ENCODE data around the gene KRTCAP3. TPM values are rescaled to one million over a fixed set of nuclear protein-coding genes. Genes with fewer than 3 reads are reported as not detected.

Gene KRTCAP3
- total RNA-seq, 4 donors from 2014 or later, result 3.6 to 18.1 TPM; not detected in 2

DNA sequence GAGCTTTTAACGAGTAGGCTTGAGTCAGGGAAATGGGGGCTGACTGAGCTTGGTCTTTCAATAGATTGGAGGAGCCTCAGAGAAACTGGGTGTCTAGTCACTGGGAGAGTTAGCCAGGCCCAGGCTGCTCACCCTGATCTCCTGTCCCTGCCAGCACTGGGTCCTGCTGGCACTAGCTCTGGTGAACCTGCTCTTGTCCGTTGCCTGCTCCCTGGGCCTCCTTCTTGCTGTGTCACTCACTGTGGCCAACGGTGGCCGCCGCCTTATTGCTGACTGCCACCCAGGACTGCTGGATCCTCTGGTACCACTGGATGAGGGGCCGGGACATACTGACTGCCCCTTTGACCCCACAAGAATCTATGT lies 720 bp downstream of the KRTCAP3 start:
- Histone ChIP-seq H3K36me3 (peaks cover 3 to 93% (median 27%) of the 10 kb centered on the region in 3 donors), H3K27me3 (no peaks in the 10 kb centered on the region), H3K9me3 (no peaks in the 10 kb centered on the region), H3K27ac (peak overlapping the region in 2 of 4 donors; percentile 53 to 73), H3K4me1 (peaks cover 0 to 14% (median 0%) of the 10 kb centered on the region in 4 donors), H3K4me3 (peak overlapping the region in 1 of 4 donors; percentile 32)
- DNase-seq (ENCODE audit: low spot score in 2 of 2), result no peak
- TF ChIP-seq, protein P1, sequence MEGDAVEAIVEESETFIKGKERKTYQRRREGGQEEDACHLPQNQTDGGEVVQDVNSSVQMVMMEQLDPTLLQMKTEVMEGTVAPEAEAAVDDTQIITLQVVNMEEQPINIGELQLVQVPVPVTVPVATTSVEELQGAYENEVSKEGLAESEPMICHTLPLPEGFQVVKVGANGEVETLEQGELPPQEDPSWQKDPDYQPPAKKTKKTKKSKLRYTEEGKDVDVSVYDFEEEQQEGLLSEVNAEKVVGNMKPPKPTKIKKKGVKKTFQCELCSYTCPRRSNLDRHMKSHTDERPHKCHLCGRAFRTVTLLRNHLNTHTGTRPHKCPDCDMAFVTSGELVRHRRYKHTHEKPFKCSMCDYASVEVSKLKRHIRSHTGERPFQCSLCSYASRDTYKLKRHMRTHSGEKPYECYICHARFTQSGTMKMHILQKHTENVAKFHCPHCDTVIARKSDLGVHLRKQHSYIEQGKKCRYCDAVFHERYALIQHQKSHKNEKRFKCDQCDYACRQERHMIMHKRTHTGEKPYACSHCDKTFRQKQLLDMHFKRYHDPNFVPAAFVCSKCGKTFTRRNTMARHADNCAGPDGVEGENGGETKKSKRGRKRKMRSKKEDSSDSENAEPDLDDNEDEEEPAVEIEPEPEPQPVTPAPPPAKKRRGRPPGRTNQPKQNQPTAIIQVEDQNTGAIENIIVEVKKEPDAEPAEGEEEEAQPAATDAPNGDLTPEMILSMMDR (IDR thresholded peaks at IDR 0.05), result no peak
- WGBS, 2 donors, result 77 to 78% methylated on average over 6 of the region's 6 CpGs

DNA sequence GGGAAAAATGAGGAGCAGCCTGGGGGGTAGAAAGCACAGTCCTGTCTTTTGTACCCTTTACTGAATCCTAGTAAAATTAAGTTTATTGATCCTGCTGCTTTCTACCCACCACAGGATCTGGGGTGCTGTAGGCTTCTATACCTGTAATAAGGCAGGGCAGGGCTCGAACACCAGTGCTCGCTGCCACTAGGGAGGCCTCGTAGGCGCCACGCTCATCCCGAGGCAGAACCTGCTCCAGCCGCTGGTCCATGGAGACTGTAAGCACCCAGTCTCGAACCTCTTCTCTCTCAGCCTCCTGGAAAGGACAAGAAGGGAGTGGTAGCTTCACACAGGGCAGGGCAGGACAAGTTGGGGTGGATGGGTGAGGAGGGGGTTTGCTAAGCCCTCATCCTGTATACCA lies 3.0 kb downstream of the KRTCAP3 start:
- Histone ChIP-seq H3K9me3 (no peaks in the 10 kb centered on the region), H3K36me3 (peaks cover 6 to 93% (median 20%) of the 10 kb centered on the region in 3 donors), H3K4me3 (no peak overlapping the region), H3K27ac (peak overlapping the region in 1 of 4 donors; percentile 63), H3K27me3 (no peaks in the 10 kb centered on the region), H3K4me1 (peaks cover 0 to 14% (median 0%) of the 10 kb centered on the region in 4 donors)
- WGBS, 2 donors, result 89 to 92% methylated on average over 8 of the region's 8 CpGs
- no peak for TF ChIP-seq EP300 (IDR thresholded peaks at IDR 0.05)
- TF ChIP-seq, protein P1 (IDR thresholded peaks at IDR 0.05), result no peak
- DNase-seq (ENCODE audit: low spot score in 2 of 2), result no peak

DNA sequence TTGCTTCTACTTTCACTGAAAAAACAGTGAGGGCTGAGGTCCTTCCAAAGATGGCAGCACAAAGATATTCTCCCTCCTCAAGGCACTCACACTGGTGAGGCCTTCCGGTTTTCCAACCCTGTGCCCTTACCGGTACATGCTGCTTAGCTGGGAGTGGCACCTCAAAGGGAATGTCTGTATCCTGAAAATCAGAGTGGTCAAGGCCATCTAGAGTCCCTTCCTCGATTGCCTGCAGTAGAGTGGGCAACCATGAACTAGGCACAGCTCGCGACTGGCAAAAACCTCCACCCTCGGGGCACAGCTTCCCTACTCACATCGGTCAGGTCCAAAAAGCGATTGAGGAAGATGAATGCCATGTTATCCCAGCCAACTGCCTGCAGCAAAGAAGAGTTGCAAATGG lies 3.4 kb downstream of the KRTCAP3 start:
- no peaks in the 10 kb centered on the region for H3K9me3 ChIP-seq
- H3K36me3 ChIP-seq, result peaks cover 6 to 92% (median 16%) of the 10 kb centered on the region in 3 donors
- peak overlapping the region in 1 of 4 donors; percentile 63 for H3K27ac ChIP-seq
- 91 to 93% methylated on average over 8 of the region's 8 CpGs for WGBS, 2 donors
- DNase-seq (ENCODE audit: low spot score in 2 of 2), result no peak
- no peaks in the 10 kb centered on the region for H3K27me3 ChIP-seq
- peaks cover 0 to 14% (median 0%) of the 10 kb centered on the region in 4 donors for H3K4me1 ChIP-seq
- TF ChIP-seq, protein P1 (IDR thresholded peaks at IDR 0.05), result no peak
- TF ChIP-seq POLR2A (IDR thresholded peaks at IDR 0.05), result no peak
- no peak for TF ChIP-seq EP300 (IDR thresholded peaks at IDR 0.05)
- no peak overlapping the region for H3K4me3 ChIP-seq

DNA sequence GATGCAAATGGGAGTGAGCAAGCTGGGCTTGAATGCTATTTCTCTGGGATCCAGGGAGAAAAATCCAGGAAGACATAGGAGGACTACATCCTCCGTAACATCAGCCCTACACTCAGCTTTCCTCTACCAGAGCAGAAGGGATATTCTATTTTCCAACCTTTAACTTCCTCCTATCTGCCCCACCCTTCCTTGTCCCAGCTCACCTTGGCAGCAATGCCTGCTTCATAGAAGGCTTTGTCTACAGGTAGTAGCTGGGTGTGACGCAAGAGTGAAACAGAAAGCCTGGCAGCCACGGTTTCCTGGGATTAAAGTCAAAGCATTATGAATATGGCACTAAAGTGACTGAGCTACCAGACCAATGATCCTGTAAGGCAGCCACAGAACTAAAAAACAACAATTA lies 3.9 kb downstream of the KRTCAP3 start:
- no peak for DNase-seq (ENCODE audit: low spot score in 2 of 2)
- Histone ChIP-seq H3K4me1 (peaks cover 0 to 14% (median 0%) of the 10 kb centered on the region in 4 donors), H3K27ac (peak overlapping the region in 1 of 4 donors; percentile 63), H3K9me3 (no peaks in the 10 kb centered on the region), H3K36me3 (peaks cover 6 to 91% (median 11%) of the 10 kb centered on the region in 3 donors), H3K4me3 (no peak overlapping the region), H3K27me3 (no peaks in the 10 kb centered on the region)
- TF ChIP-seq, protein P1 (IDR thresholded peaks at IDR 0.05), result no peak
- TF ChIP-seq EP300 (IDR thresholded peaks at IDR 0.05) (no peak), POLR2A (IDR thresholded peaks at IDR 0.05) (no peak)
- WGBS, 2 donors, result 89 to 90% methylated on average over 3 of the region's 3 CpGs

DNA sequence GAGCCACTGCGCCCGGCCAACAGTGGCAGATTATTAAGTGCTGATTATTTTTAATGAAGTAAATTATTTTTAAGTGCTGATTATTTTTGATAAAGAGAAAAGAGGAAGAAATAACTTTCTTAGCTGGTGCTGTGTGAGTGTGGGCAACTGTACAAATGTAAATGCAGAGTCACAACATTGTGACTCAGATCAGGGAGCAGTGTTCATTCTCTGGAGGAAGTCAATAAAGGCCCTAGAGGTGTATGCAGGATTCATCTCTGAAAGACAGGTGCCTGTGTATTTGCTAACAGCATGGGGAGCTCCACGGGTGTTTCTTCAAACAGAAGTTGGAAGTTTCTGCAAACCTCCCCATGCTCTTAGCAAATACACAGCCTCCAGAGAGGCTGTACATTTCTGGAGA lies 6.2 kb downstream of the KRTCAP3 start:
- H3K36me3 ChIP-seq, result peaks cover 0 to 91% (median 6%) of the 10 kb centered on the region in 3 donors
- H3K4me1 ChIP-seq, result no peaks in the 10 kb centered on the region
- H3K4me3 ChIP-seq, result no peak overlapping the region
- no peak for DNase-seq (ENCODE audit: low spot score in 2 of 2)
- H3K9me3 ChIP-seq, result no peaks in the 10 kb centered on the region
- TF ChIP-seq POLR2A (IDR thresholded peaks at IDR 0.05), result no peak
- TF ChIP-seq, protein P1 (IDR thresholded peaks at IDR 0.05), result no peak
- TF ChIP-seq EP300 (IDR thresholded peaks at IDR 0.05), result no peak
- 74 to 77% methylated on average over 3 of the region's 3 CpGs for WGBS, 2 donors
- no peak overlapping the region for H3K27ac ChIP-seq
- H3K27me3 ChIP-seq, result no peaks in the 10 kb centered on the region
